Loucy (cell line): ENCODE measurements around the gene NXNL2.

Experiments used
- H2AFZ ChIP-seq: fragments of 200-600 bp; sonication (generic); 2 replicates; pipeline ENCODE4 v1.6.0; 2016; ENCODE audit warnings: antibody characterized with exemption, mild to moderate bottlenecking, low read length, moderate library complexity
- H3F3A ChIP-seq: fragments of 200-600 bp; 2 replicates; pipeline ENCODE4 v1.6.0; 2016; ENCODE audit warnings: antibody characterized with exemption, low read depth, mild to moderate bottlenecking
- H3K27me3 ChIP-seq: fragments of 200-600 bp; sonication (generic); 2 replicates; pipeline ENCODE4 v1.6.1; 2014; ENCODE audit warnings: low read length, mild to moderate bottlenecking; ENCODE audit not compliant: insufficient read depth, poor library complexity, severe bottlenecking
- H3K36me3 ChIP-seq: fragments of 200-600 bp; sonication (generic); 2 replicates; pipeline ENCODE4 v1.6.1; 2016; ENCODE audit warnings: low read length; ENCODE audit not compliant: insufficient read depth
- H3K4me1 ChIP-seq: fragments of 200-600 bp; sonication (generic); 2 replicates; pipeline ENCODE4 v1.5.1; 2014; ENCODE audit warnings: low read length, mild to moderate bottlenecking; ENCODE audit not compliant: insufficient read depth, poor library complexity, severe bottlenecking
- H3K4me2 ChIP-seq: fragments of 200-600 bp; sonication (generic); 2 replicates; pipeline ENCODE4 v1.6.0; 2014; ENCODE audit warnings: antibody characterized with exemption, low read length, low read depth, mild to moderate bottlenecking; ENCODE audit not compliant: poor library complexity, severe bottlenecking
- H3K4me3 ChIP-seq: fragments of 200-600 bp; sonication (generic); 2 replicates; pipeline ENCODE4 v1.5.1; 2014; ENCODE audit warnings: low read length, mild to moderate bottlenecking, mixed read lengths; ENCODE audit not compliant: poor library complexity, severe bottlenecking
- H3K79me2 ChIP-seq: fragments of 200-600 bp; sonication (generic); 2 replicates; pipeline ENCODE4 v1.6.1; 2014; ENCODE audit warnings: low read length; ENCODE audit not compliant: insufficient read depth
- H3K9ac ChIP-seq: fragments of 200-600 bp; sonication (generic); 2 replicates; pipeline ENCODE4 v1.6.0; 2014; ENCODE audit warnings: mild to moderate bottlenecking, low read depth, low read length, moderate library complexity; ENCODE audit not compliant: poor library complexity, severe bottlenecking
- H3K9me2 ChIP-seq: fragments of 200-600 bp; sonication (generic); replicated peaks from 2 replicates; pipeline ENCODE4 v1.6.1; 2016; ENCODE audit warnings: low read depth, low read length, mixed read lengths
- H3K9me3 ChIP-seq: fragments of 200-600 bp; sonication (generic); 2 replicates; pipeline ENCODE4 v1.6.1; 2014; ENCODE audit warnings: mild to moderate bottlenecking, antibody characterized with exemption, low read length, low read depth; ENCODE audit not compliant: insufficient read depth
- H4K20me1 ChIP-seq: fragments of 200-600 bp; sonication (generic); 2 replicates; pipeline ENCODE4 v1.6.0; 2014; ENCODE audit warnings: antibody characterized with exemption, low read length, mild to moderate bottlenecking; ENCODE audit not compliant: insufficient read depth, poor library complexity, severe bottlenecking
- CTCF ChIP-seq: fragments of 200-600 bp; sonication (generic); conservative IDR thresholded peaks from 2 replicates; pipeline ENCODE4 v1.5.1; 2014; ENCODE audit warnings: mild to moderate bottlenecking, antibody characterized with exemption, low read length
- EZH2phosphoT487 ChIP-seq: fragments of 200-600 bp; IDR thresholded peaks from 2 replicates; pipeline ENCODE4 v1.6.1; 2018; ENCODE audit warnings: antibody characterized with exemption, mild to moderate bottlenecking, moderate library complexity, borderline replicate concordance

Gene NXNL2

GRCh38 chr9:88583901-88584596 is 49.1 kb downstream of the NXNL2 start:
- Histone ChIP-seq H3K4me3 (peak overlapping the region; percentile 73), H3K4me1 (peaks cover 30% of the 10 kb centered on the region), H3K27me3 (no peaks in the 10 kb centered on the region), H3K36me3 (no peaks in the 10 kb centered on the region), H4K20me1 (no peaks in the 10 kb centered on the region), H2AFZ (peak overlapping the region; percentile 74), H3K79me2 (no peaks in the 10 kb centered on the region), H3F3A (no peaks in the 10 kb centered on the region), H3K9ac (peak overlapping the region; percentile 75), H3K9me3 (no peaks in the 10 kb centered on the region), H3K4me2 (peak overlapping the region; percentile 91), H3K9me2 (no peaks in the 10 kb centered on the region)
- TF ChIP-seq EZH2phosphoT487 (no peak), CTCF (no peak)

- TF ChIP-seq EZH2phosphoT487 (no peak), CTCF (no peak)
- H3K9me3 ChIP-seq: no peaks in the 10 kb centered on the region
- H3K4me2 ChIP-seq: no peak overlapping the region
- no peak overlapping the region for H3K9ac ChIP-seq
- H4K20me1 ChIP-seq: no peaks in the 10 kb centered on the region
- H3F3A ChIP-seq: no peaks in the 10 kb centered on the region
- no peak overlapping the region for H3K4me3 ChIP-seq
- H3K27me3 ChIP-seq: no peaks in the 10 kb centered on the region
- no peaks in the 10 kb centered on the region for H3K79me2 ChIP-seq
- H3K36me3 ChIP-seq: no peaks in the 10 kb centered on the region
- no peak overlapping the region for H2AFZ ChIP-seq
- no peaks in the 10 kb centered on the region for H3K9me2 ChIP-seq
- peaks cover 30% of the 10 kb centered on the region for H3K4me1 ChIP-seq
Observed at GRCh38 chr9:88585426-88585825, 50.4 kb downstream of the NXNL2 start.

- TF ChIP-seq EZH2phosphoT487 (no peak), CTCF (no peak)
- Histone ChIP-seq H3K9me2 (no peaks in the 10 kb centered on the region), H3K79me2 (no peaks in the 10 kb centered on the region), H3K4me1 (peaks cover 30% of the 10 kb centered on the region), H2AFZ (no peak overlapping the region), H3K4me3 (no peak overlapping the region), H3F3A (no peaks in the 10 kb centered on the region), H3K36me3 (no peaks in the 10 kb centered on the region), H3K27me3 (no peaks in the 10 kb centered on the region), H4K20me1 (no peaks in the 10 kb centered on the region), H3K4me2 (no peak overlapping the region), H3K9ac (no peak overlapping the region), H3K9me3 (no peaks in the 10 kb centered on the region)
Observed at GRCh38 chr9:88586452-88586851, 51.5 kb downstream of the NXNL2 start.
